ENCODE data around the gene TRMT44. TPM values are rescaled to one million over a fixed set of nuclear protein-coding genes. Genes with fewer than 3 reads are reported as not detected.

The TRMT44 gene
- total RNA-seq, 2 donors from 2014 or later, result 14.2 to 15.5 TPM

DNA sequence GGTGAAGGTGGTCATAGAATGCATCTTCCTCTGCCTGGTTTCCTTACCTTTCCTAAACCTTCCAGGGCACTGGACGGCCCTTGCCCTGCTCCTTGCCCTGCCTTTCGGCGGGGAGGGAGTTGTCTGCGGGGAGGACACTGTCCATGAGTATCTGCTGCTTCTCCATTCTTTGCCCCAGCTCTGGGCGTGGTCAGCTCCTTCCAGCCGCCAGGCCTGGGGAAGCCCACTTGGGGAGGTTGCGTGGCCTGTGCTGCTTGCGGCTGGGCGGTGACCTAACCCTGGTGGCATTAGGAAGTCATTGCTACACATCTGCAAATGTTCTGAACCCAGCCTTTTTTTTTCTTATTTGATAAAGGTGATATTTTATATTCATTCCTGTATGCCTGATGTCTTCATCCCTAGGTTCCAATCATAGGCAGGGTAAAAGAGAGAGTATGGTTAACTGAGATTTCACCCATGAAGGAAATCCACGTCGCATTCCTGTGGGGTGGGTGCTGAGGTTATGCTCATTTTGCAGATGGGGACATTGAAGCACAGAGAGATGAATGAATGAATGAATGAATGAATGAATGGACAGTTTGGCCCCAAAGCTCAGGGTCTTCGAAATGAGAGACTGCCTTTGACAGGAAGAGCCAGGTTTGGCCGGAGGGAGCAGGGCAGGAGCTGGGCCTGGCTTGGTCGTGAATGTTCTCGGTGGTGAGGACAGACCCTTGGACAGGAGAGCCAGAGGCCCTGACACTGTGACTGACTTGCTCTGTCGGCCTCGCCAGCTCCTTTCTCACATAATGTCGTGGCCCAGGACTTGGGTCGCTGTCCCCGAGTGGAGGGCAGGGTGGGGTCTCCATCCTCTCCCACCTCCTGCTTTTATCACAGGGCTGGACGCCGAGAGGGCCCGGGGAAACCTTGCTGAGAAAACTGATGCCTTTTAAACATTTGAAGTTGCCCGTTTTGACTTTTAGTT, 81.9 kb downstream of the TRMT44 start:
- intact Hi-C loops (cut with DNase I), result no loop called here
- no peak for DNase-seq (ENCODE audit: low spot score)

DNA sequence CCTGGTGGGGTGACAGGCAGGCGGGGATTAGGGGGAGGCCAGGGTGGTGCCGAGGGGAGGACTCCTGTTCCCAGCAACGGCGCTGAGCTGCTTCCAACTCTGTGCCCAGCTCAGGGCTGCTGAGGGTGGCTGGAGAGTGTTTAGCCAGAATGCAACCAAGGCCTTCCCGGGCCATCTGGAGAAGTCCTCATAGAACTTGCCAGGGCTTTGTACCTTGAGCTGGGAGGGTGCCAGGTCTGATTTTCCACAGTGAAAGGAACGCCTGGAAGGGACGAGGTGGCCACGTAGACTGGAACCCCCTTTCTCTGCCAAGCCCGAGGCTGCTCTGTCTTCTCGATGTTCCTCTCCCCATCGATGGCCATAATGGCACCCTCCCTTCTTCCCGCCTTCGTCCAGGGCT, 82.6 kb downstream of the TRMT44 start:
- intact Hi-C loops (cut with DNase I), result no loop called here
- no peak for DNase-seq (ENCODE audit: low spot score)

DNA sequence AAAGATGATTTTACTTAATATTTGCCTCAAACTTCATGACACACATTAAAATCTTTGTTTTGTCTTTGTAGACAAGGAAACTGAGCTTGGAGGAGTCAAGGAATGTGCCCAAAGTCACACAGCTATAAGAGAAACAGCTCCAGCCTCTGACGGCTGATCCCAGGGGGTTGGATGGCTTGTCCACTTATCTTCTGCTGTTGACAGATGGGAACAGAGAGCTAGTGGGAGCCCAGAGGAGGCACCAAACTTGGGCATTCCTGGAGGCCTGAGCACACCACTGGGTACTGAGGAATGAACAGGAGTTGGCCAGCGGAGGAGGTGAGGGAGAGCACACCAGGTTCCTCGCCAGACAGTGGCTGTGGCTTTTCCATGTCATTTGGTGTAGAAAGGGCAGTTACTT, 83.2 kb downstream of the TRMT44 start:
- no peak for DNase-seq (ENCODE audit: low spot score)
- intact Hi-C loops (cut with DNase I), result no loop called here

DNA sequence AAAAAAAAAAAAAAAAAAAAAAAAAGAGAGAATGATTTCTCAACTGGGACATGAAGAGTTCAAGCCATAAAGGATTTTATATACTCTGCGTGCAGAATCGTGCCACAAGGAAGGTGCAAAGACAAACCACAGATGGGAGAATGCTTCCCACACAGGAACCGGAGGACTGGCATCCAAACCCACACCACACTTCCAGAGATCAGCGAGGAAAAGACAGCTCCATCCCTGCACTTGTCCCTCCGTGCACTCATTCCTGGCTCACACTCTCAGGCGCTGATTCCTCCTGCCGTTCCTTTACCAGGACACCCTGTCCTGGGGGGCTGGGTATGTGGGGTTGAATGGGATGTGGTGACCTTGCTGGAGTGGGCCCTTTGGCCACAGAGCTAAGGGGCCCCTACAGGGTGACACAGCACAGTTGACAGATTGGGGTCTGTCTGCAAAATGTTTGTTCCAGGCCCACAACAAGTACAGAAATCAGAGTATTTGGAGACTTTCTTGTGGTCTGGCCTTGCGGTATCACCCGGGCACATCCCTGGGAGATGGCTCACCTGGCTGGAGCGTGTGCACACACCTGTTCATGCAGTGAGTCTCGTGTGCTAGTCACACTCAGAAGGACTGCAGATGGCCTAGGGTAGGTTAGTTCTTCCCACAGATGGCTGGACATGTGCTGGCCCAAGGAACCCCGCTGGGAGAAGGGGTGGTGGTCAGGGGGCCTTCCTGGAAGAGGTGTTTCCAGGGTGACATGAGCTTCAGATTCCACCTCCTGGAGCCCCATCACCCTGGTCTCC, 84.2 kb downstream of the TRMT44 start:
- DNase-seq (ENCODE audit: low spot score), result no peak
- intact Hi-C loops (cut with DNase I), result loop anchor here in 1 of 2 donors (5.0 kb wide), 1 partner anchor 73 kb away; no protein-coding TSS in a partner anchor

DNA sequence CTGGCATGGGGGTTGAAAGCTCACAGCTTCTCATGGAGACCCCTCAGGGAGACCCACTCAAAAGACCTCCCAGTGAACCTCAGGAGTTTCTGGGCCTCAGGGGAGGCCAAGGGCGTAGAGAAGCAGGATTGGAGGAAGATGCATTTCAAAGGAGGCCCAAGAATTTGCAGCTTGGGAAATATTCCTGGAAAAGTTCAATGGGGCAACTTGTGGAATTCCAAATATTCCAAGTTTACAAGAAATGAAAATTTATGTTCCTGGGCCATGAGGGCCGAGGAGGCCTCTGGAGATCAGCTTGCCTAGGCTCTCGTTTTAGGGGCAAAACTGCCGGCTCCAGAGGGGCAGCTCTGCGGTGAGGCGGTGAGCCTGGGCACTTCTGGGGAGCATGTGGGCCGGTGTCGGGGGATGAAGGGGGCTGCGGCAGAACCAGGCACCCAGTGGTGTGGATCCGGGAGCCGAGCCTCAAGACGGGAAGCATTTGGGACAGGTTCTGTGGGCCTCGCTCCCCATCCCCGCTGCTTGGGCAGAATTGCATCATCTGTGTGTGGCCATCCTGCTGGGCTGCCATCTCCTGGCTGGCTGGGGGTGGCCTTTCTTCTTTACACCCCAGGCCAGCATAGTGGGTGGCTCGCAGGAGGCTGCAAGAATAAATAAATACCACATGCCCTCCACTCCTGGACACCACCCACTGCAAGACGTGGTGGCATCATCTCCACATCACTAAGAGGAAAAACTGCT, 85.0 kb downstream of the TRMT44 start:
- DNase-seq (ENCODE audit: low spot score), result no peak
- intact Hi-C loops (cut with DNase I), result loop anchor here in 1 of 2 donors (5.0 kb wide), 1 partner anchor 72 kb away; no protein-coding TSS in a partner anchor

Other genes starting within 250 kb of the TRMT44 start
- gene SH3TC1, start 241.5 kb upstream of the TRMT44 start, total RNA-seq, result 10 to 100 TPM; 36.6 to 45.1 TPM
- gene HTRA3, start 171.0 kb upstream of the TRMT44 start, total RNA-seq, result 100 to 1,000 TPM in 1 of 2 donors, 10 to 100 TPM in 1; 14.9 to 104 TPM
- gene ACOX3, start 54 bp upstream of the TRMT44 start, total RNA-seq, result 10 to 100 TPM; 29.7 to 36.8 TPM
- under 1 TPM; 0.09 to 0.10 TPM for gene GPR78, start 139.6 kb downstream of the TRMT44 start, total RNA-seq
- gene CPZ, start 152.0 kb downstream of the TRMT44 start, total RNA-seq, result 10 to 100 TPM in 1 of 2 donors, 1 to 10 TPM in 1; 5.3 to 15.6 TPM